ENCODE data around the gene SHROOM4. TPM values are rescaled to one million over a fixed set of nuclear protein-coding genes. Genes with fewer than 3 reads are reported as not detected.

SHROOM4 gene
- total RNA-seq, 1 donor from 2014 or later = 2.5 TPM

- Mint-ChIP-seq H3K4me3 (ENCODE audit: unreplicated experiment) (no peak overlapping the region), H3K9me3 (ENCODE audit: unreplicated experiment) (peaks cover 5% of the 10 kb centered on the region), H3K4me1 (ENCODE audit: unreplicated experiment) (peaks cover 7% of the 10 kb centered on the region), H3K27ac (ENCODE audit: unreplicated experiment) (no peak overlapping the region), H3K27me3 (ENCODE audit: unreplicated experiment) (no peaks in the 10 kb centered on the region), H3K36me3 (ENCODE audit: unreplicated experiment) (no peaks in the 10 kb centered on the region)
- TF ChIP-seq CTCF (IDR thresholded peaks at IDR 0.05) = no peak
- no peak for DNase-seq (ENCODE audit: extremely low spot score, unreplicated experiment)
Measured at GRCh38 chrX:50780144-50780543, 33.9 kb downstream of the SHROOM4 start.

GRCh38 chrX:50779694-50780093, 34.3 kb downstream of the SHROOM4 start:
- peaks cover 7% of the 10 kb centered on the region for H3K4me1 Mint-ChIP-seq (ENCODE audit: unreplicated experiment)
- no peak for TF ChIP-seq CTCF (IDR thresholded peaks at IDR 0.05)
- H3K27ac Mint-ChIP-seq (ENCODE audit: unreplicated experiment) = no peak overlapping the region
- peaks cover 5% of the 10 kb centered on the region for H3K9me3 Mint-ChIP-seq (ENCODE audit: unreplicated experiment)
- no peaks in the 10 kb centered on the region for H3K27me3 Mint-ChIP-seq (ENCODE audit: unreplicated experiment)
- DNase-seq (ENCODE audit: extremely low spot score, unreplicated experiment) = no peak
- H3K36me3 Mint-ChIP-seq (ENCODE audit: unreplicated experiment) = no peaks in the 10 kb centered on the region
- H3K4me3 Mint-ChIP-seq (ENCODE audit: unreplicated experiment) = no peak overlapping the region

- TF ChIP-seq CTCF (IDR thresholded peaks at IDR 0.05) = no peak
- Mint-ChIP-seq H3K4me1 (ENCODE audit: unreplicated experiment) (peaks cover 7% of the 10 kb centered on the region), H3K27ac (ENCODE audit: unreplicated experiment) (no peak overlapping the region), H3K27me3 (ENCODE audit: unreplicated experiment) (no peaks in the 10 kb centered on the region), H3K4me3 (ENCODE audit: unreplicated experiment) (no peak overlapping the region), H3K36me3 (ENCODE audit: unreplicated experiment) (no peaks in the 10 kb centered on the region), H3K9me3 (ENCODE audit: unreplicated experiment) (peaks cover 5% of the 10 kb centered on the region)
- no peak for DNase-seq (ENCODE audit: extremely low spot score, unreplicated experiment)
Measured at GRCh38 chrX:50778272-50778671, 35.7 kb downstream of the SHROOM4 start.

- Mint-ChIP-seq H3K36me3 (ENCODE audit: unreplicated experiment) (no peaks in the 10 kb centered on the region), H3K9me3 (ENCODE audit: unreplicated experiment) (no peaks in the 10 kb centered on the region), H3K4me3 (ENCODE audit: unreplicated experiment) (no peak overlapping the region), H3K27me3 (ENCODE audit: unreplicated experiment) (no peaks in the 10 kb centered on the region), H3K27ac (ENCODE audit: unreplicated experiment) (no peak overlapping the region), H3K4me1 (ENCODE audit: unreplicated experiment) (peaks cover 7% of the 10 kb centered on the region)
- no peak for TF ChIP-seq CTCF (IDR thresholded peaks at IDR 0.05)
- DNase-seq (ENCODE audit: extremely low spot score, unreplicated experiment) = no peak
Measured at GRCh38 chrX:50776248-50776647, 37.7 kb downstream of the SHROOM4 start.

GRCh38 chrX:50771382-50771781, 42.6 kb downstream of the SHROOM4 start:
- no peak for DNase-seq (ENCODE audit: extremely low spot score, unreplicated experiment)
- TF ChIP-seq CTCF (IDR thresholded peaks at IDR 0.05) = no peak
- H3K4me1 Mint-ChIP-seq (ENCODE audit: unreplicated experiment) = no peaks in the 10 kb centered on the region
- no peak overlapping the region for H3K27ac Mint-ChIP-seq (ENCODE audit: unreplicated experiment)
- no peaks in the 10 kb centered on the region for H3K27me3 Mint-ChIP-seq (ENCODE audit: unreplicated experiment)
- H3K9me3 Mint-ChIP-seq (ENCODE audit: unreplicated experiment) = no peaks in the 10 kb centered on the region
- H3K4me3 Mint-ChIP-seq (ENCODE audit: unreplicated experiment) = no peak overlapping the region
- no peaks in the 10 kb centered on the region for H3K36me3 Mint-ChIP-seq (ENCODE audit: unreplicated experiment)

Measured in osteocyte (in vitro differentiated cells).